Psoas muscle (tissue), 8 donors: ENCODE data around the gene ZFHX2. TPM values are rescaled to one million over a fixed set of nuclear protein-coding genes. Genes with fewer than 3 reads are reported as not detected.
A peak's percentile ranks its signal among the peaks of the same experiment; 100 is the strongest.

ENCODE experiments used
- ATAC-seq, 4 donors: fragments of 200-7000 bp; cut with Tn5 transposase; one replicate each; pipeline ENCODE4 v1.9.1; 2020; ENCODE audit warnings: moderate library complexity in 3 of 4, mild to moderate bottlenecking in 2 of 4
- DNase-seq, 2 donors: peaks; one replicate each; pipeline ENCODE4 v3.0.0-alpha.2; 2020
- H3K27ac ChIP-seq: fragments of 200-600 bp; one replicate; pipeline ENCODE4 v1.8.0; 2022
- H3K27me3 ChIP-seq, 3 donors: fragments of 200-600 bp in 1 of 3; one replicate each; pipeline versions ENCODE4 v1.6.1 to v1.8.0; 2013 to 2022; ENCODE audit warnings: low read length in 2 of 3, mild to moderate bottlenecking in 2 of 3, moderate library complexity in 1 of 3; ENCODE audit not compliant: insufficient read depth in 3 of 3
- H3K36me3 ChIP-seq, 2 donors: fragments of 200-600 bp in 1 of 2; one replicate each; pipeline versions ENCODE4 v1.6.1 to v1.8.0; 2013 to 2022; ENCODE audit warnings: low read depth in 1 of 2, mild to moderate bottlenecking in 1 of 2, moderate library complexity in 1 of 2; ENCODE audit not compliant: insufficient read depth in 1 of 2
- H3K4me1 ChIP-seq: fragments of 200-600 bp; one replicate; pipeline ENCODE4 v1.8.0; 2022
- H3K4me3 ChIP-seq: fragments of 200-600 bp; one replicate; pipeline ENCODE4 v1.8.0; 2022; ENCODE audit warnings: mild to moderate bottlenecking
- H3K9me3 ChIP-seq: fragments of 200-600 bp; one replicate; pipeline ENCODE4 v1.8.0; 2022
- WGBS, 3 donors: extraction: QIAGEN DNeasy Blood & Tissue Kit; methylation state at CpG; one replicate each; pipeline versions ENCODE4 v1.1.6 to v1.1.7; 2013; 5-methylcytosine and 5-hydroxymethylcytosine counted together
- intact Hi-C, 2 donors: fragments of 100-400 bp; cut with DNase I; formaldehyde crosslinking; loops; one replicate each; pipeline versions ENCODE4 v1.11.0 to v1.14.2; 2022
- polyA plus RNA-seq, 3 donors: library from polyadenylated mRNA; stranded (reverse); fragments of 200-250 nt; gene quantifications; one replicate each; pipeline ENCODE4 v1.2.3, GENCODE V29; 2013
- total RNA-seq, 4 donors: library from RNA; stranded (reverse); fragmentation: NEBNext Ultra II Directional in 2 of 4; extraction: Animal tissue kit (Norgen Biotek cat#: 25700) in 2 of 4; gene quantifications; one replicate each; pipeline versions ENCODE4 v1.2.1 to v1.2.4, GENCODE V29; 2021 to 2023
- TF ChIP-seq, protein P1 (sequence below): fragments of 200-600 bp; IDR thresholded peaks from one replicate; pipeline ENCODE4 v1.8.0; 2022; ENCODE audit warnings: antibody characterized with exemption
- donor health status: healthy with polysubstance abuse.
- donor health status: DM: no; HTN: no; CAD: no; lungs with moderate emphysema.
- donor health status: Bipolar disorder and iron deficiency.
- donor health status: healthy.
- donor health status: DM: yes; HTN: yes; CAD: no.
- donor health status: DM: no; HTN: no; CAD: no.
- donor health status: DM: no; HTN: no; CAD: no.
- donor health status: DM: yes; HTN: yes; CAD: no.

Gene ZFHX2
- total and polyA plus RNA-seq, 7 donors: 0.11 to 2.9 (median 0.65) TPM

DNA sequence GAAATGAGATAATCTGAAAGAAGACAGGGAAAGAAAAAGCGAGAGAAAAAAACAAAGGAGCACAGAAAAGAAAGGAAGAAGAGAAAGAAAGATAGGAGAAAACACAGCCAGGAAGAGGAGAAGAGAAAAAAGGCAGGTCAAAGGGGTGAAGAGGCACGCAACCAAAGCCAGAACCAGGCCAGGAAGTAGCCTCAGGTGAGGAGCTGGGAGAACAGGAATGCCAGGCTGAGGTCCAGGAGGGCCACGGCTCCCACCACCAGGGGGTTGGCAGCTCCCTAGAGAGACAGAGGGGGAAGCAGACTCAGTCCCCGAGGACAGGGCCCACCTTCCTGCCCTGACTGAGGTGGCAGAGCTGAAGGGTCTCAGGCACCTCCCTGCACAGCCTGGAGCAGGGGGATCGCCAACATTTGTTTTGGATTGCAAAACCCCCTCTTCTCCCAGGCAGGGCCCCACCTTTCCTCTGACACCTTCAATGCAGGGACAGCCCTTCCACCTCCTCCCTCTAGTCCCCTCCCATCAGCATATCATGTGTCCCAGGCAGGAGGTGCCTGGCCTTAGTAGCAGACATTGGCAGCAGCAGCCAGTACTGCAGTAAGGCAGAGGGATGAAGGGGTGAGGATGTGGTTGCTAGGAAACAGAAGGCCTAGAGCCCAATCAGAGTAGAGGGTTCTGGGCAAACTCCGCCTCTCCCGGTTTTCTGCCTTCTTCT, 18.0 kb upstream of the ZFHX2 start:
- ATAC-seq: no peak
- H3K27me3 ChIP-seq: peaks cover 0 to 15% (median 5%) of the 10 kb centered on the region in 3 donors
- intact Hi-C loops: loop anchor here in 1 of 2 donors (10.0 kb wide), 1 partner anchor 305 kb away; no protein-coding TSS in a partner anchor
- no peak overlapping the region for H3K4me3 ChIP-seq
- no peak overlapping the region for H3K27ac ChIP-seq
- 53 to 56% (median 56%) methylated on average over 7 of the region's 7 CpGs for WGBS, 3 donors
- H3K9me3 ChIP-seq: no peaks in the 10 kb centered on the region
- DNase-seq: no peak
- H3K36me3 ChIP-seq: no peaks in the 10 kb centered on the region
- TF ChIP-seq, protein P1, sequence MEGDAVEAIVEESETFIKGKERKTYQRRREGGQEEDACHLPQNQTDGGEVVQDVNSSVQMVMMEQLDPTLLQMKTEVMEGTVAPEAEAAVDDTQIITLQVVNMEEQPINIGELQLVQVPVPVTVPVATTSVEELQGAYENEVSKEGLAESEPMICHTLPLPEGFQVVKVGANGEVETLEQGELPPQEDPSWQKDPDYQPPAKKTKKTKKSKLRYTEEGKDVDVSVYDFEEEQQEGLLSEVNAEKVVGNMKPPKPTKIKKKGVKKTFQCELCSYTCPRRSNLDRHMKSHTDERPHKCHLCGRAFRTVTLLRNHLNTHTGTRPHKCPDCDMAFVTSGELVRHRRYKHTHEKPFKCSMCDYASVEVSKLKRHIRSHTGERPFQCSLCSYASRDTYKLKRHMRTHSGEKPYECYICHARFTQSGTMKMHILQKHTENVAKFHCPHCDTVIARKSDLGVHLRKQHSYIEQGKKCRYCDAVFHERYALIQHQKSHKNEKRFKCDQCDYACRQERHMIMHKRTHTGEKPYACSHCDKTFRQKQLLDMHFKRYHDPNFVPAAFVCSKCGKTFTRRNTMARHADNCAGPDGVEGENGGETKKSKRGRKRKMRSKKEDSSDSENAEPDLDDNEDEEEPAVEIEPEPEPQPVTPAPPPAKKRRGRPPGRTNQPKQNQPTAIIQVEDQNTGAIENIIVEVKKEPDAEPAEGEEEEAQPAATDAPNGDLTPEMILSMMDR: no peak
- peaks cover 3% of the 10 kb centered on the region for H3K4me1 ChIP-seq

DNA sequence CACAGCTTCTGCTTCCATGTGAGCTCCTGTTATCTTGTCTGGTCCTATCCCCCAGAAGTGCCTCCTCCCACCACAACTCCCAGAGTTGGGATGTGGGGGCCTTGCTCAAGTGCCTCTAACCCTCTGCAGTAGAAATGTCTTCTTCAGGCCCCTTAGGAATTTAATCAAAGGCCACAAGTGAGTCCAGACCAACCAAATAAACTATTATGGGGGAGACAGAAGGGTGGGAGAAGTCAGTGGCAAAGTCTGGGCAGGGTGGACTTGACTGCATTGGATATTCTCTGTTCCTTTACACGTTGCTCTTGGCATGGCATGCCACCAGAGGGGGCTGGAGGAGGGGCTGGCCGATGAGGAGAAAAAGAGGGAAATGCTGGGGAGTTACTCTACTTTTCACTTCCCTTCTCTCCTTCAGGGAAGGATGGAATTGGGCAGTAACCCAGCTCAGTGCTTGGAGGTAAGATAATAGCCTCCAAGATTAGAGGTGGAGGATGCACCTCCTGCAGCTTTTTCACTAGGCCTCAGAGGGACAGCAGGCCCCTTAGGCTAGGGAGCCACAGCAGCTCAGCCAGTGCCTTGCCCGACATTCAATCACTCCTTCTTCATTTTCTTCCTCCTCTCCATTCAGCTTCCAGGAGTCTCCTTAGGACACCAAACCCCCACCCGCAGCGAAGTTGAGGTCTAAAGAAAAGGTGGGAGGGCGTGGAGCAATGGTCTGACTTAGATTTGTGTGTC, 17.2 kb upstream of the ZFHX2 start:
- intact Hi-C loops: loop anchor here in 1 of 2 donors (10.0 kb wide), 1 partner anchor 304 kb away; no protein-coding TSS in a partner anchor
- ATAC-seq (no peak), DNase-seq (no peak)
- peaks cover 3% of the 10 kb centered on the region for H3K4me1 ChIP-seq
- no peaks in the 10 kb centered on the region for H3K36me3 ChIP-seq
- H3K9me3 ChIP-seq: no peaks in the 10 kb centered on the region
- WGBS, 3 donors: 52 to 58% (median 55%) methylated on average over 6 of the region's 6 CpGs
- peaks cover 0 to 12% (median 5%) of the 10 kb centered on the region in 3 donors for H3K27me3 ChIP-seq
- H3K27ac ChIP-seq: no peak overlapping the region
- TF ChIP-seq, protein P1: no peak
- H3K4me3 ChIP-seq: no peak overlapping the region

DNA sequence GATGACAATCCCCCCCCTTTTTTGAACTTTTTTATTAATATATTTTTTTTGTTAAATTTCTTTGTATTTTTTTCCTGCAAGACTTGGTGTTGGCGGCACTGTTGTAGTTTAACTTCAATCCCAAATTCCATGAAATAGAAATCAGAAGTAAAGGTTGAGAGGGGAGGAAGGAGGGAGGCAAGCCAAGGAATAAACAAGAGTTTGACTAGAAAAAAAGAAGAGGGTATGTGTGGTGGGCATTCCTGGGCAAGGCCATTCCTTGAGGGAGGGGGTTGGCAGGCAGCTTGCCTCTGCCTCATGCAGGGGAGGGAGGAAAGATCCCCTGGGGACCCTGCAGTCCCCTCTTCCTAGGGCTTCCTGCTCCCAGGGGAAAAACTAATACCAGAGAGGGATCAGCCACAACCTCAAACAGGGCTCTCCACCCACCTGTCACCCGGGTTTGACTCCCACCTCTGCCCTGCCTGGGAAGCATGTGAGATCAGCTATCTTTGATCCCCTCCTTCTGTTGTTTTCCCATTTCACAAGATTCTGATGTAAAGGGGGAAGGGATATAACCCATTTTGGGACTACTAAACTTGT, 16.5 kb upstream of the ZFHX2 start:
- ATAC-seq (no peak), DNase-seq (no peak)
- peak overlapping the region; percentile 41 for H3K27ac ChIP-seq
- TF ChIP-seq, protein P1: no peak
- H3K4me1 ChIP-seq: peaks cover 3% of the 10 kb centered on the region
- 83 to 86% (median 85%) methylated on average over 2 of the region's 2 CpGs for WGBS, 3 donors
- H3K27me3 ChIP-seq: peaks cover 0 to 8% (median 1%) of the 10 kb centered on the region in 3 donors
- H3K36me3 ChIP-seq: no peaks in the 10 kb centered on the region
- intact Hi-C loops: loop anchor here in 1 of 2 donors (10.0 kb wide), 1 partner anchor 303 kb away; no protein-coding TSS in a partner anchor
- H3K4me3 ChIP-seq: peak overlapping the region; percentile 78
- H3K9me3 ChIP-seq: no peaks in the 10 kb centered on the region

DNA sequence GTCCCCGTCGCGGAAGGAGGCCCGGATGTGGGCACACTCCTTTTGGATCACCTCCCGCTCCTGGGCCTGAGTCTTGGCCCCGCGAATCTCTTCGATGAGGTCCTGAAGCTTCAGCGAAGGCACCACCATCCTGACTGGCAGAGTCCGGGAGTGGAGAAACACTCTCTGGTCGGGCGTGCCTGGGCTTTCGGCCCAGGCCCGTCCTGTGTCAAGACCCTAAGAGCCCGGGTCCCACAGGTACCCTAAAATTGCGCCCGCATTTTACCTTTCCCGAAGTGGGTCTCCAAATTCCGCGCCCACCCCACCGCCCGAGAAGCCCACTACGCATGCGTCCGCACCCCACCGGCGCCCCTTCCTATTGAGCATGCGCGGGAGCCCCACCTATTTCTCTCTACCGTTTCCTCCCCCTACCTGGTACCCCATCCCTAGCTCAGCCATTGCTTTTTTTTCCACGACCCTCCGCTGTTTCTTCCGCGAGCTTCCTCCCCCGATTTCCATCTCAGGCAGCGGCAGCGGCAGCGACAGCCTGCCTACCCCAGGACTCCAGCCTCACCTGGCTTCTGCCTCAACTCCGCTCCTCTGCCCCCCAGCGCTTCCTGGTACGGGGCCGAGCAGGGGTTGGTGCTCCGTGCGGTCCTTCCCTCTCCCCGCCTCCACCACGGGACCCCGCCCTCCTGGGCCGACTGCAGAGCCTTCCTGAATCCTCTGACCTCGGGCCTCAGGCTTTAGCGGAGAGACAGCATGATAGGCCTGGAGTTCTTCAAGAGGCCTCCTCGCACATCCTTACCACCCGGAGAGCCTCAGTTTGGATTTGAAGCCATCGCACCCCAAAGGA, 15.8 kb upstream of the ZFHX2 start, which contains the start of gene AP1G2:
TSS of gene AP1G2 (minus strand) at position 606 of the 835 bp plus-strand sequence. CDS start at position 129, 477 bp downstream.
- peak within 1 kb of the TSS; percentile 78 for H3K4me3 ChIP-seq
- peak within 1 kb of the TSS; percentile 41 for H3K27ac ChIP-seq
- TF ChIP-seq, protein P1: no peak
- ATAC-seq (peak; percentile 40 to 73 (median 50)), DNase-seq (peak; percentile 84 to 89)
- peaks cover 0 to 5% (median 0%) of the 10 kb centered on the region in 3 donors for H3K27me3 ChIP-seq
- peaks cover 3% of the 10 kb centered on the region for H3K4me1 ChIP-seq
- intact Hi-C loops: loop anchor here in 1 of 2 donors (10.0 kb wide), 1 partner anchor 303 kb away; no protein-coding TSS in a partner anchor
- WGBS, 3 donors: 3 to 5% (median 3%) methylated on average over 45 to 53 of the region's 53 CpGs
- no peaks in the 10 kb centered on the region for H3K36me3 ChIP-seq
- H3K9me3 ChIP-seq: no peaks in the 10 kb centered on the region
